K562 (cell line): ENCODE data around the gene RBPJL.

Experiments used
- CHD4 ChIP-seq: fragments of 200-600 bp; sonication (generic); IDR thresholded peaks from 3 replicates; pipeline ENCODE4 v1.6.1; 2012; ENCODE audit warnings: low read depth, mild to moderate bottlenecking, mixed read lengths, low read length, inconsistent platforms; ENCODE audit not compliant: insufficient read depth, insufficient replicate concordance, poor library complexity, severe bottlenecking
- NR3C1 ChIP-seq: sonication (generic); formaldehyde crosslinking; IDR thresholded peaks from 2 replicates; pipeline ENCODE4 v1.8.1; 2022; ENCODE audit warnings: missing genetic modification reagents
- POLR2AphosphoS5 ChIP-seq: IDR thresholded peaks from 2 replicates; pipeline ENCODE4 v1.6.1; 2011; ENCODE audit warnings: mild to moderate bottlenecking, low read depth, low read length, moderate library complexity; ENCODE audit not compliant: control insufficient read depth, insufficient read depth
- SMAD1 ChIP-seq: fragments of 150-350 bp; IDR thresholded peaks from 2 replicates; pipeline ENCODE4 v1.6.1; 2014; ENCODE audit warnings: low read length, low read depth; ENCODE audit not compliant: partially characterized antibody
- SNRNP70 ChIP-seq: fragments of 200-400 bp; formaldehyde crosslinking; optimal IDR thresholded peaks from 2 replicates; pipeline ENCODE3; 2017; ENCODE audit warnings: low read depth, low read length
- SREBF1 ChIP-seq: fragments of 150-350 bp; IDR thresholded peaks from 2 replicates; pipeline ENCODE4 v1.6.1; 2014; ENCODE audit warnings: antibody characterized with exemption, low read depth, low read length, borderline replicate concordance
- ZNF644 ChIP-seq: fragments of 200-800 bp; sonication (Bioruptor generic); IDR thresholded peaks from 2 replicates; pipeline ENCODE4 v1.6.1; 2016; ENCODE audit warnings: low read depth, missing genetic modification characterization, missing compliant biosample characterization
- TF ChIP-seq, protein P1 (sequence below): sonication (generic); formaldehyde crosslinking; IDR thresholded peaks from 2 replicates; pipeline ENCODE4 v1.9.0; 2022; ENCODE audit warnings: mild to moderate bottlenecking, missing genetic modification reagents
- TF ChIP-seq, protein P2 (sequence below), 2 experiments: fragments of 450-650 bp; formaldehyde crosslinking in 1 of 2; IDR thresholded peaks; 2 replicates each; pipeline versions ENCODE4 v1.4.0 to v1.6.1; 2014 to 2020; ENCODE audit warnings: mild to moderate bottlenecking in 2 of 2, borderline replicate concordance in 1 of 2, low read depth in 1 of 2

DNA sequence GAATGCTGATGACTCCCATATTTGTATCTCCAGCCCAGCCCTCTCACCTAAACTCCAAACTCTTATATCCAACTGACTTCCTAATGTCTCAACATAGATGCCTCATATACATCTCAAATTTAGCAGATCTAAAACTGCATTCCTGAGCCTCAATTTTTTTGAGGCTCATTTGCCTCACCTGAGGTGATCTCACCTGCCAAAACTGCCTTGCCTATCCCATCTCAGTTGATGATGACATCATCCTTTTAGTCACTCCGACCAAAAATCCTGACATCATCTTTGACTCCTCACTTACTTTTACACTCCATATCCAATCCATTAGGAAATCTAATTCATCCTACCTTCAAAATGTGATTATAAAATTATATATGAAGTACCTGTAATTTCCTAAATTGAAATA lies 26.6 kb upstream of the RBPJL start:
- no peak for TF ChIP-seq CHD4
- TF ChIP-seq, protein P1, sequence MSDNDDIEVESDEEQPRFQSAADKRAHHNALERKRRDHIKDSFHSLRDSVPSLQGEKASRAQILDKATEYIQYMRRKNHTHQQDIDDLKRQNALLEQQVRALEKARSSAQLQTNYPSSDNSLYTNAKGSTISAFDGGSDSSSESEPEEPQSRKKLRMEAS (CRISPR knock-in tag): no peak
- TF ChIP-seq NR3C1 (CRISPR knock-in tag): no peak
- TF ChIP-seq SMAD1: no peak
- TF ChIP-seq POLR2AphosphoS5: no peak
- no peak for TF ChIP-seq SNRNP70
- TF ChIP-seq, protein P2, sequence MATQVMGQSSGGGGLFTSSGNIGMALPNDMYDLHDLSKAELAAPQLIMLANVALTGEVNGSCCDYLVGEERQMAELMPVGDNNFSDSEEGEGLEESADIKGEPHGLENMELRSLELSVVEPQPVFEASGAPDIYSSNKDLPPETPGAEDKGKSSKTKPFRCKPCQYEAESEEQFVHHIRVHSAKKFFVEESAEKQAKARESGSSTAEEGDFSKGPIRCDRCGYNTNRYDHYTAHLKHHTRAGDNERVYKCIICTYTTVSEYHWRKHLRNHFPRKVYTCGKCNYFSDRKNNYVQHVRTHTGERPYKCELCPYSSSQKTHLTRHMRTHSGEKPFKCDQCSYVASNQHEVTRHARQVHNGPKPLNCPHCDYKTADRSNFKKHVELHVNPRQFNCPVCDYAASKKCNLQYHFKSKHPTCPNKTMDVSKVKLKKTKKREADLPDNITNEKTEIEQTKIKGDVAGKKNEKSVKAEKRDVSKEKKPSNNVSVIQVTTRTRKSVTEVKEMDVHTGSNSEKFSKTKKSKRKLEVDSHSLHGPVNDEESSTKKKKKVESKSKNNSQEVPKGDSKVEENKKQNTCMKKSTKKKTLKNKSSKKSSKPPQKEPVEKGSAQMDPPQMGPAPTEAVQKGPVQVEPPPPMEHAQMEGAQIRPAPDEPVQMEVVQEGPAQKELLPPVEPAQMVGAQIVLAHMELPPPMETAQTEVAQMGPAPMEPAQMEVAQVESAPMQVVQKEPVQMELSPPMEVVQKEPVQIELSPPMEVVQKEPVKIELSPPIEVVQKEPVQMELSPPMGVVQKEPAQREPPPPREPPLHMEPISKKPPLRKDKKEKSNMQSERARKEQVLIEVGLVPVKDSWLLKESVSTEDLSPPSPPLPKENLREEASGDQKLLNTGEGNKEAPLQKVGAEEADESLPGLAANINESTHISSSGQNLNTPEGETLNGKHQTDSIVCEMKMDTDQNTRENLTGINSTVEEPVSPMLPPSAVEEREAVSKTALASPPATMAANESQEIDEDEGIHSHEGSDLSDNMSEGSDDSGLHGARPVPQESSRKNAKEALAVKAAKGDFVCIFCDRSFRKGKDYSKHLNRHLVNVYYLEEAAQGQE (IDR thresholded peaks at IDR 0.05; ENCODE audit: borderline replicate concordance): no peak
- TF ChIP-seq, protein P2 (CRISPR knock-in tag; IDR thresholded peaks at IDR 0.05; ENCODE audit: low read depth): no peak
- TF ChIP-seq SREBF1: no peak
- no peak for TF ChIP-seq ZNF644 (tag)
